Transverse colon (tissue), 4 donors: ENCODE measurements around the gene CHSY1.

Experiments
- EP300 ChIP-seq: sonication (generic); formaldehyde crosslinking; IDR thresholded peaks from one replicate; pipeline ENCODE4 v1.6.1; 2017; ENCODE audit warnings: antibody characterized with exemption, low read depth
- POLR2AphosphoS5 ChIP-seq, 3 donors: sonication (generic); formaldehyde crosslinking; IDR thresholded peaks; one replicate each; pipeline ENCODE4 v1.6.1; 2016; ENCODE audit warnings: antibody characterized with exemption in 3 of 3
- TF ChIP-seq, protein P1 (sequence below), 5 experiments: fragments of 200-600 bp in 3 of 5; fragments of 450-650 bp in 2 of 5; sonication (generic) in 3 of 5; IDR thresholded peaks; 1 replicate in 2 of 5; 2 replicates in 3 of 5; pipeline ENCODE4 v1.5.1; 2016 to 2017; ENCODE audit warnings: antibody characterized with exemption in 5 of 5, inconsistent platforms in 3 of 5, mild to moderate bottlenecking in 2 of 5, moderate library complexity in 1 of 5

DNA sequence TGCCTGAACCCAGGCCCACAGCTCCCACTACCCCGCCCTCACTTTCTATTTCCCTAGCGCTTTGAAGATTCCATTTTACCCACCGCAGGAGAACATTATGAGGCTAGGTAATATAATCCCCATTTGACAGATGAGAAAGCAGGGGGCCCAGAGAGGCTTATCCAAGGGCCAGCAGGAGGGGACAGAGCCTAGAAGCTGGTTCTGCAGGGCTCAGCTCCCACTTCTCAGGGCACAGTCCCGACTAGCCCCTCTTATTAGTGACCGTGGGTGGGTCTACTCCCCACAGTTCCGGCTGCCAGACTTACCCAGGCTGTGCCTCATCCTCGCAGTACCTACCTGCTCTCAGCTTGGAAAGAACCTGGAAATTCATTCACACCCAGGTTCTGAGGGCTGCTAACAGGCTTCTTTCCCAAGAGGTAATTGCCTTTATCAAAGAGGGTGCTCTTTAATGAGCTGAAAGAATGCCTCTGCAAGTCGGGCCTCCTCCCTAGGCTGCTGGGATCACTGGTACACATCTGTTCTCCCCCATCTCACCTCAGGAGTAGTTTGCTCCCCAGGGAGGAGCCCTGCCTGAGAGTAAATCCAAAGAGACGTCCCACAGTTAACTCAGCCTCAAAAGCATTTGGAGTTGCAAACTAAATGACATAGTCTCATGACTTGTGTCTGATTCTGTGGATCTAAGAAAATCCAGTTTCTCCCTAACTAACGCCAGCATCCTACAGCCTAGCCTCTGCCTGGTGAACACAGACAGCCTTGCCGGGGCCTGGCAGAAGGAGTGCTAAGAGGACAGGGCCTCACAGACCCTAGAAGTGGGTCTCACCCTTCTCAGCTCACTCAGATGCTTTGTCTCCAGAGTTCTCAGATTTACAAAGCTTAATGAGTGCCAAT lies 125.0 kb downstream of the CHSY1 start:
- TF ChIP-seq, protein P1, sequence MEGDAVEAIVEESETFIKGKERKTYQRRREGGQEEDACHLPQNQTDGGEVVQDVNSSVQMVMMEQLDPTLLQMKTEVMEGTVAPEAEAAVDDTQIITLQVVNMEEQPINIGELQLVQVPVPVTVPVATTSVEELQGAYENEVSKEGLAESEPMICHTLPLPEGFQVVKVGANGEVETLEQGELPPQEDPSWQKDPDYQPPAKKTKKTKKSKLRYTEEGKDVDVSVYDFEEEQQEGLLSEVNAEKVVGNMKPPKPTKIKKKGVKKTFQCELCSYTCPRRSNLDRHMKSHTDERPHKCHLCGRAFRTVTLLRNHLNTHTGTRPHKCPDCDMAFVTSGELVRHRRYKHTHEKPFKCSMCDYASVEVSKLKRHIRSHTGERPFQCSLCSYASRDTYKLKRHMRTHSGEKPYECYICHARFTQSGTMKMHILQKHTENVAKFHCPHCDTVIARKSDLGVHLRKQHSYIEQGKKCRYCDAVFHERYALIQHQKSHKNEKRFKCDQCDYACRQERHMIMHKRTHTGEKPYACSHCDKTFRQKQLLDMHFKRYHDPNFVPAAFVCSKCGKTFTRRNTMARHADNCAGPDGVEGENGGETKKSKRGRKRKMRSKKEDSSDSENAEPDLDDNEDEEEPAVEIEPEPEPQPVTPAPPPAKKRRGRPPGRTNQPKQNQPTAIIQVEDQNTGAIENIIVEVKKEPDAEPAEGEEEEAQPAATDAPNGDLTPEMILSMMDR (IDR thresholded peaks at IDR 0.05), result no peak
- TF ChIP-seq EP300 (no peak), POLR2AphosphoS5 (IDR thresholded peaks at IDR 0.05) (no peak)
